ENCODE data around the gene RCVRN. TPM values are rescaled to one million over a fixed set of nuclear protein-coding genes. Genes with fewer than 3 reads are reported as not detected.

The RCVRN gene
- total and polyA plus RNA-seq, 2 of the 8 experiments (the other 6 are each of a cell fraction or from before 2014, with no cell fraction given): not detected

DNA sequence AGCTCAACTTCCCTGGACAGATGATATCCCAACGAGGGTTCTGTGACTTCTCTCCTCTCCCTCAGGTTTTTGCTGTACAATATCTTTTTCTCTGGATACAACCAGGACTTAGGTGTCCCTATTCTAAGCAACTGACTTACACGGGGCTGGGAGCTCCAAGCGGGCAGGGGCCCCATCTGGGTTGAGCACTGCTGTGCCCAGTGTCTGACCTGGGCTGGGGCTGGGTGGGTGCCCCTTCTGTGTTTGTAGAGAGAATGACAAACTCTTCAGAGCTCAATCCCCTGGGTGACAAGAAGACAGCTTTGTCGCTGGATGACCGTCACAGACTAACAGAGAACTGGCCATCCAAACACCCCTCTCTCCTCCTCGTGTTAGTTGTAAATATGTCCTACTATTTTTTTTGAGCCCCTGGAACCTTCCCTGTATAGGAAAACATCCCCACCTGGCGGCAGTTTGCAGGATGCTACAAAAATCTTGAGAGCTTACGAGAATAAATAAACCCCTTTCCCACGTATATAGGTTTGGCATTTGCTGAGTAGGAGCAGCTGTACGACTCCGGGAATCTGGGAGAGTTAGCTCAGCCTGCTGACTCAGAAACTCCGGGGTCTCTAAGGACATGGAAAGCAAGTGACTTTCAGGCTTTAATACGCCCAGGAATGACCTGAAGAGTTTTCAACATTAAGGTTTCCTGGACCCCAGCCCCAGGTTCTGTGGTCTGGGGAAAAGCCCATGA is 23.7 kb upstream of the RCVRN start:
- Histone ChIP-seq H3K18ac (ENCODE audit: extremely low read depth, low read length) (no peak overlapping the region), H3K79me2 (ENCODE audit: control insufficient read depth in 1 of 2, insufficient read depth in 2 of 2, low read length in 2 of 2) (no peaks in the 10 kb centered on the region), H2BK20ac (ENCODE audit: low read length) (no peak overlapping the region), H3K23ac (ENCODE audit: insufficient read length) (no peak overlapping the region), H2BK5ac (ENCODE audit: low read depth, low read length) (no peak overlapping the region), H3K79me1 (ENCODE audit: low read depth, low read length) (no peaks in the 10 kb centered on the region), H2BK15ac (ENCODE audit: low read length) (no peak overlapping the region), H3K4ac (replicated peaks; ENCODE audit: insufficient read length, low read depth, low read length) (no peak overlapping the region), H4K20me1 (replicated peaks in 1 of 2; ENCODE audit: control insufficient read depth in 1 of 2, insufficient read depth in 2 of 2, low read length in 2 of 2) (no peaks in the 10 kb centered on the region), H3K36me3 (ENCODE audit: control insufficient read depth in 2 of 4, insufficient read depth in 4 of 4, low read length in 3 of 4) (no peaks in the 10 kb centered on the region), H2AFZ (ENCODE audit: low read length) (no peak overlapping the region), H2BK12ac (ENCODE audit: low read depth, low read length) (no peak overlapping the region), H3K56ac (replicated peaks; ENCODE audit: insufficient read length, low read depth, low read length) (no peak overlapping the region), H4K91ac (replicated peaks; ENCODE audit: insufficient read length, low read length) (no peak overlapping the region), H4K8ac (ENCODE audit: extremely low read depth, insufficient read depth, low read length) (no peak overlapping the region), H3K4me2 (ENCODE audit: insufficient read depth in 1 of 2, low read depth in 2 of 2, low read length in 2 of 2) (no peak overlapping the region), H2AK5ac (ENCODE audit: low read depth, low read length) (no peak overlapping the region), H4K5ac (ENCODE audit: insufficient read length, low read depth, low read length) (no peak overlapping the region), H3K4me1 (replicated peaks in 1 of 4; ENCODE audit: control insufficient read depth in 3 of 4, insufficient read depth in 4 of 4, low read length in 3 of 4) (peaks cover 0 to 5% (median 2%) of the 10 kb centered on the region in 4 experiments; a peak in 3 of 7 replicates), H3K23me2 (ENCODE audit: low read depth, low read length) (no peaks in the 10 kb centered on the region), H3K4me3 (ENCODE audit: extremely low read depth in 1 of 4, insufficient read depth in 2 of 4, low read depth in 3 of 4, low read length in 4 of 4) (no peak overlapping the region), H3K9me3 (ENCODE audit: insufficient read depth in 2 of 2, low read depth in 1 of 2, low read length in 1 of 2) (no peaks in the 10 kb centered on the region), H3K27me3 (replicated peaks in 1 of 4; ENCODE audit: control insufficient read depth in 3 of 4, extremely low read depth in 1 of 4, insufficient read depth in 3 of 4, low read length in 3 of 4) (no peaks in the 10 kb centered on the region), H3K9ac (replicated peaks in 1 of 4; ENCODE audit: extremely low read depth in 1 of 4, low read depth in 3 of 4, low read length in 3 of 4) (no peak overlapping the region), H3K14ac (ENCODE audit: insufficient read length) (no peak overlapping the region), H3K27ac (ENCODE audit: low read depth, low read length) (no peak overlapping the region), H2BK120ac (replicated peaks; ENCODE audit: low read depth, low read length) (no peak overlapping the region)
- WGBS, 2 experiments (ENCODE audit: extremely low coverage in 1 of 2, insufficient coverage in 1 of 2, insufficient read length in 1 of 2, insufficient replicate concordance in 2 of 2, low coverage in 1 of 2, low lambda C conversion rate in 2 of 2, missing lambda C conversion rate in 1 of 2): 56% methylated on average over 13 of the region's 13 CpGs; no CpG with 5 or more reads in 1 of the 2 experiments
- FAIRE-seq (peak; percentile 13), DNase-seq (ENCODE audit: low read depth in 1 of 2, low spot score in 2 of 2) (peak; percentile 41 to 62)
- ChIA-PET POLR2A (ENCODE audit: partially characterized antibody) (no interaction called here), CTCF (ENCODE audit: partially characterized antibody) (interaction anchor here (0.6 to 8.4 kb wide), 39 partner anchors 8 to 701 kb away, joined by 3 to 130 read pairs (median 3); partner anchors contain the start of gene RCVRN)
- TF ChIP-seq, protein P1, sequence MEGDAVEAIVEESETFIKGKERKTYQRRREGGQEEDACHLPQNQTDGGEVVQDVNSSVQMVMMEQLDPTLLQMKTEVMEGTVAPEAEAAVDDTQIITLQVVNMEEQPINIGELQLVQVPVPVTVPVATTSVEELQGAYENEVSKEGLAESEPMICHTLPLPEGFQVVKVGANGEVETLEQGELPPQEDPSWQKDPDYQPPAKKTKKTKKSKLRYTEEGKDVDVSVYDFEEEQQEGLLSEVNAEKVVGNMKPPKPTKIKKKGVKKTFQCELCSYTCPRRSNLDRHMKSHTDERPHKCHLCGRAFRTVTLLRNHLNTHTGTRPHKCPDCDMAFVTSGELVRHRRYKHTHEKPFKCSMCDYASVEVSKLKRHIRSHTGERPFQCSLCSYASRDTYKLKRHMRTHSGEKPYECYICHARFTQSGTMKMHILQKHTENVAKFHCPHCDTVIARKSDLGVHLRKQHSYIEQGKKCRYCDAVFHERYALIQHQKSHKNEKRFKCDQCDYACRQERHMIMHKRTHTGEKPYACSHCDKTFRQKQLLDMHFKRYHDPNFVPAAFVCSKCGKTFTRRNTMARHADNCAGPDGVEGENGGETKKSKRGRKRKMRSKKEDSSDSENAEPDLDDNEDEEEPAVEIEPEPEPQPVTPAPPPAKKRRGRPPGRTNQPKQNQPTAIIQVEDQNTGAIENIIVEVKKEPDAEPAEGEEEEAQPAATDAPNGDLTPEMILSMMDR (IDR thresholded peaks at IDR 0.05; ENCODE audit: control extremely low read depth in 1 of 3, insufficient read depth in 1 of 3, low read depth in 1 of 3, low read length in 3 of 3): peak in 2 of 3 experiments; percentile 58 to 61; a peak in 3 of 4 replicates
- no peak for TF ChIP-seq EP300 (IDR thresholded peaks at IDR 0.05; ENCODE audit: borderline replicate concordance in 1 of 2, low read depth in 2 of 2, low read length in 2 of 2)
- TF ChIP-seq RAD21 (IDR thresholded peaks at IDR 0.05 in 1 of 2, conservative IDR thresholded peaks at IDR 0.05 in 1 of 2; ENCODE audit: low read depth in 2 of 2, low read length in 2 of 2): peak; percentile 48 to 65

Measured in H1 (cell line).